ENCODE measurements around the gene TOM1L2.

Gene TOM1L2

GRCh38 chr17:17806035-17806434 is 166.2 kb downstream of the TOM1L2 start:
- TF ChIP-seq, protein P1, sequence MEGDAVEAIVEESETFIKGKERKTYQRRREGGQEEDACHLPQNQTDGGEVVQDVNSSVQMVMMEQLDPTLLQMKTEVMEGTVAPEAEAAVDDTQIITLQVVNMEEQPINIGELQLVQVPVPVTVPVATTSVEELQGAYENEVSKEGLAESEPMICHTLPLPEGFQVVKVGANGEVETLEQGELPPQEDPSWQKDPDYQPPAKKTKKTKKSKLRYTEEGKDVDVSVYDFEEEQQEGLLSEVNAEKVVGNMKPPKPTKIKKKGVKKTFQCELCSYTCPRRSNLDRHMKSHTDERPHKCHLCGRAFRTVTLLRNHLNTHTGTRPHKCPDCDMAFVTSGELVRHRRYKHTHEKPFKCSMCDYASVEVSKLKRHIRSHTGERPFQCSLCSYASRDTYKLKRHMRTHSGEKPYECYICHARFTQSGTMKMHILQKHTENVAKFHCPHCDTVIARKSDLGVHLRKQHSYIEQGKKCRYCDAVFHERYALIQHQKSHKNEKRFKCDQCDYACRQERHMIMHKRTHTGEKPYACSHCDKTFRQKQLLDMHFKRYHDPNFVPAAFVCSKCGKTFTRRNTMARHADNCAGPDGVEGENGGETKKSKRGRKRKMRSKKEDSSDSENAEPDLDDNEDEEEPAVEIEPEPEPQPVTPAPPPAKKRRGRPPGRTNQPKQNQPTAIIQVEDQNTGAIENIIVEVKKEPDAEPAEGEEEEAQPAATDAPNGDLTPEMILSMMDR (IDR thresholded peaks at IDR 0.05; ENCODE audit: control insufficient read depth, extremely low read depth, insufficient read depth) = no peak
- DNase-seq (ENCODE audit: low read depth) = no peak
- no peak overlapping the region for H3K4me3 ChIP-seq (ENCODE audit: low read depth, low read length)

- TF ChIP-seq, protein P1 (IDR thresholded peaks at IDR 0.05; ENCODE audit: control insufficient read depth, extremely low read depth, insufficient read depth) = no peak
- DNase-seq (ENCODE audit: low read depth) = no peak
- no peak overlapping the region for H3K4me3 ChIP-seq (ENCODE audit: low read depth, low read length)
These were observed 166.6 kb downstream of the TOM1L2 start for GRCh38 chr17:17805575-17805974.

- no peak overlapping the region for H3K4me3 ChIP-seq (ENCODE audit: low read depth, low read length)
- TF ChIP-seq, protein P1 (IDR thresholded peaks at IDR 0.05; ENCODE audit: control insufficient read depth, extremely low read depth, insufficient read depth) = no peak
- DNase-seq (ENCODE audit: low read depth) = no peak
These were observed 168.2 kb downstream of the TOM1L2 start for GRCh38 chr17:17804007-17804406.

GRCh38 chr17:17801800-17802481 is 170.3 kb downstream of the TOM1L2 start:
- TF ChIP-seq, protein P1 (IDR thresholded peaks at IDR 0.05; ENCODE audit: control insufficient read depth, extremely low read depth, insufficient read depth) = no peak
- DNase-seq (ENCODE audit: low read depth) = no peak
- H3K4me3 ChIP-seq (ENCODE audit: low read depth, low read length) = no peak overlapping the region

GRCh38 chr17:17800504-17801021 is 171.6 kb downstream of the TOM1L2 start:
- H3K4me3 ChIP-seq (ENCODE audit: low read depth, low read length) = no peak overlapping the region
- TF ChIP-seq, protein P1 (IDR thresholded peaks at IDR 0.05; ENCODE audit: control insufficient read depth, extremely low read depth, insufficient read depth) = no peak
- DNase-seq (ENCODE audit: low read depth) = no peak

- DNase-seq (ENCODE audit: low read depth) = no peak
- H3K4me3 ChIP-seq (ENCODE audit: low read depth, low read length) = no peak overlapping the region
- TF ChIP-seq, protein P1 (IDR thresholded peaks at IDR 0.05; ENCODE audit: control insufficient read depth, extremely low read depth, insufficient read depth) = no peak
These were observed 173.5 kb downstream of the TOM1L2 start for GRCh38 chr17:17798573-17799255.

Data from LNCaP clone FGC (cell line).